Activated naive CD4-positive, alpha-beta T cell treated with anti-CD3 and anti-CD28 coated beads, Interleukin-2, amount 10 ng/mL, durations not matched to agents 7 days and 5 days (primary cell): ENCODE data around the gene SMIM22.

Experiments
- CTCF ChIA-PET: fragments of 350-600 bp; sonication (Branson Sonifier 250); formaldehyde crosslinking; loops from one replicate; lab custom pipeline; 2021; ENCODE audit warnings: antibody characterized with exemption; lab: Charles Lee
- DNase-seq: peaks from one replicate; pipeline ENCODE4 v3.0.0-alpha.2; 2020
- H3K27ac Mint-ChIP-seq: one replicate; pipeline ENCODE4 v1.8.0; 2021; ENCODE audit warnings: mild to moderate bottlenecking, moderate library complexity, mixed read lengths
- H3K27me3 Mint-ChIP-seq: one replicate; pipeline ENCODE4 v1.8.0; 2021; ENCODE audit warnings: mild to moderate bottlenecking, mixed read lengths
- H3K36me3 Mint-ChIP-seq: one replicate; pipeline ENCODE4 v1.8.0; 2021; ENCODE audit warnings: mixed read lengths
- H3K4me1 Mint-ChIP-seq: one replicate; pipeline ENCODE4 v1.8.0; 2021; ENCODE audit warnings: mixed read lengths
- H3K4me3 Mint-ChIP-seq: one replicate; pipeline ENCODE4 v1.8.0; 2021; ENCODE audit warnings: mild to moderate bottlenecking, moderate library complexity, mixed read lengths
- H3K9me3 Mint-ChIP-seq: one replicate; pipeline ENCODE4 v1.8.0; 2021; ENCODE audit warnings: mixed read lengths

The SMIM22 gene

GRCh38 chr16:4796982-4797804 lies 2.0 kb downstream of the SMIM22 start:
- Mint-ChIP-seq H3K36me3 (no peaks in the 10 kb centered on the region), H3K27ac (no peak overlapping the region), H3K27me3 (no peaks in the 10 kb centered on the region), H3K4me3 (no peak overlapping the region), H3K4me1 (peaks cover 15% of the 10 kb centered on the region), H3K9me3 (no peaks in the 10 kb centered on the region)
- CTCF ChIA-PET: no interaction called here
- no peak for DNase-seq

- H3K36me3 Mint-ChIP-seq: no peaks in the 10 kb centered on the region
- CTCF ChIA-PET: no interaction called here
- H3K27ac Mint-ChIP-seq: no peak overlapping the region
- no peak for DNase-seq
- H3K27me3 Mint-ChIP-seq: no peaks in the 10 kb centered on the region
- H3K9me3 Mint-ChIP-seq: no peaks in the 10 kb centered on the region
- H3K4me1 Mint-ChIP-seq: peaks cover 15% of the 10 kb centered on the region
- no peak overlapping the region for H3K4me3 Mint-ChIP-seq
Observed at GRCh38 chr16:4797805-4798252, 2.7 kb downstream of the SMIM22 start.

GRCh38 chr16:4798456-4798855 lies 3.3 kb downstream of the SMIM22 start:
- DNase-seq: no peak
- H3K4me1 Mint-ChIP-seq: peaks cover 22% of the 10 kb centered on the region
- CTCF ChIA-PET: no interaction called here

GRCh38 chr16:4799171-4799855 lies 4.1 kb downstream of the SMIM22 start:
- Mint-ChIP-seq H3K4me3 (no peak overlapping the region), H3K27ac (no peak overlapping the region), H3K9me3 (no peaks in the 10 kb centered on the region), H3K36me3 (peaks cover 2% of the 10 kb centered on the region), H3K4me1 (peaks cover 27% of the 10 kb centered on the region), H3K27me3 (no peaks in the 10 kb centered on the region)
- no peak for DNase-seq
- CTCF ChIA-PET: interaction anchor here (1.0 kb wide), 1 partner anchor 20 kb away, joined by 3 read pairs; no protein-coding TSS in a partner anchor

More at GRCh38 chr16:4798456-4798855, 3.3 kb downstream of the SMIM22 start:
- Mint-ChIP-seq H3K36me3 (no peaks in the 10 kb centered on the region), H3K27ac (no peak overlapping the region), H3K27me3 (no peaks in the 10 kb centered on the region), H3K9me3 (no peaks in the 10 kb centered on the region), H3K4me3 (no peak overlapping the region)

- Mint-ChIP-seq H3K4me1 (peaks cover 27% of the 10 kb centered on the region), H3K36me3 (peaks cover 11% of the 10 kb centered on the region), H3K27me3 (no peaks in the 10 kb centered on the region), H3K27ac (peak overlapping the region; percentile 74), H3K4me3 (peak overlapping the region; percentile 39), H3K9me3 (no peaks in the 10 kb centered on the region)
- peak; percentile 38 for DNase-seq
- CTCF ChIA-PET: interaction anchor here (1.0 kb wide), 1 partner anchor 19 kb away, joined by 3 read pairs; no protein-coding TSS in a partner anchor
Observed at GRCh38 chr16:4800290-4801041, 5.3 kb downstream of the SMIM22 start.

GRCh38 chr16:4801051-4801961 lies 6.1 kb downstream of the SMIM22 start:
- Mint-ChIP-seq H3K27me3 (no peaks in the 10 kb centered on the region), H3K36me3 (peaks cover 14% of the 10 kb centered on the region), H3K9me3 (no peaks in the 10 kb centered on the region), H3K27ac (peak overlapping the region; percentile 89), H3K4me3 (peak overlapping the region; percentile 83), H3K4me1 (peaks cover 27% of the 10 kb centered on the region)
- CTCF ChIA-PET: no interaction called here
- DNase-seq: no peak

- CTCF ChIA-PET: interaction anchor here (1.3 kb wide), 1 partner anchor 152 kb away, joined by 3 read pairs; no protein-coding TSS in a partner anchor
- H3K4me1 Mint-ChIP-seq: peaks cover 27% of the 10 kb centered on the region
- no peaks in the 10 kb centered on the region for H3K9me3 Mint-ChIP-seq
- peaks cover 17% of the 10 kb centered on the region for H3K36me3 Mint-ChIP-seq
- no peaks in the 10 kb centered on the region for H3K27me3 Mint-ChIP-seq
- H3K4me3 Mint-ChIP-seq: peak within 1 kb of the TSS; percentile 83
- peak within 1 kb of the TSS; percentile 89 for H3K27ac Mint-ChIP-seq
- DNase-seq: peak; percentile 92
Observed at GRCh38 chr16:4801962-4802658, 6.9 kb downstream of the SMIM22 start, which contains the start of gene ROGDI. Gene ROGDI (minus strand): TSS chr16:4802633. CDS start chr16:4802571, 62 bp downstream.

GRCh38 chr16:4802659-4803287 lies 7.6 kb downstream of the SMIM22 start:
- H3K36me3 Mint-ChIP-seq: peaks cover 23% of the 10 kb centered on the region
- peaks cover 27% of the 10 kb centered on the region for H3K4me1 Mint-ChIP-seq
- H3K27me3 Mint-ChIP-seq: no peaks in the 10 kb centered on the region
- CTCF ChIA-PET: interaction anchor here (0.5 to 1.3 kb wide), 2 partner anchors 45 to 153 kb away, joined by 3 to 4 read pairs; no protein-coding TSS in a partner anchor
- DNase-seq: peak; percentile 93
- no peaks in the 10 kb centered on the region for H3K9me3 Mint-ChIP-seq
- H3K4me3 Mint-ChIP-seq: peak overlapping the region; percentile 83
- peak overlapping the region; percentile 79 for H3K27ac Mint-ChIP-seq

- H3K9me3 Mint-ChIP-seq: no peaks in the 10 kb centered on the region
- no peaks in the 10 kb centered on the region for H3K27me3 Mint-ChIP-seq
- DNase-seq: no peak
- H3K36me3 Mint-ChIP-seq: peaks cover 23% of the 10 kb centered on the region
- peaks cover 27% of the 10 kb centered on the region for H3K4me1 Mint-ChIP-seq
- peak overlapping the region; percentile 79 for H3K27ac Mint-ChIP-seq
- peak overlapping the region; percentile 83 for H3K4me3 Mint-ChIP-seq
- CTCF ChIA-PET: interaction anchor here (0.5 to 1.3 kb wide), 2 partner anchors 46 to 153 kb away, joined by 3 to 4 read pairs; no protein-coding TSS in a partner anchor
Observed at GRCh38 chr16:4803401-4803844, 8.3 kb downstream of the SMIM22 start.

- CTCF ChIA-PET: no interaction called here
- no peak for DNase-seq
- H3K27me3 Mint-ChIP-seq: no peaks in the 10 kb centered on the region
- no peaks in the 10 kb centered on the region for H3K9me3 Mint-ChIP-seq
- H3K4me3 Mint-ChIP-seq: peak overlapping the region; percentile 48
- H3K4me1 Mint-ChIP-seq: peaks cover 27% of the 10 kb centered on the region
- H3K36me3 Mint-ChIP-seq: peaks cover 25% of the 10 kb centered on the region
- H3K27ac Mint-ChIP-seq: peak overlapping the region; percentile 63
Observed at GRCh38 chr16:4803898-4804762, 9.0 kb downstream of the SMIM22 start.

GRCh38 chr16:4805231-4805630 lies 10.1 kb downstream of the SMIM22 start:
- CTCF ChIA-PET: no interaction called here
- H3K4me1 Mint-ChIP-seq: peaks cover 27% of the 10 kb centered on the region
- no peak overlapping the region for H3K4me3 Mint-ChIP-seq
- peaks cover 25% of the 10 kb centered on the region for H3K36me3 Mint-ChIP-seq
- H3K27ac Mint-ChIP-seq: no peak overlapping the region
- no peaks in the 10 kb centered on the region for H3K27me3 Mint-ChIP-seq
- no peak for DNase-seq
- H3K9me3 Mint-ChIP-seq: no peaks in the 10 kb centered on the region
